ENCODE measurements around the gene GPATCH3. TPM values are rescaled to one million over a fixed set of nuclear protein-coding genes. Genes with fewer than 3 reads are reported as not detected.
"Not testable (repeated sequence)": the region's sequence is repeated elsewhere in the genome, so short reads cannot be mapped to it uniquely, and the experiment has no call there.

GPATCH3 gene
- total RNA-seq, 2 experiments from 2014 or later: 17.3 to 19.6 TPM

- no peaks in the 10 kb centered on the region for H3K4me1 Mint-ChIP-seq
- no peak for DNase-seq
- H3K27ac Mint-ChIP-seq: no peak overlapping the region
- no peaks in the 10 kb centered on the region for H3K36me3 Mint-ChIP-seq
- H3K27me3 Mint-ChIP-seq: peaks cover 4% of the 10 kb centered on the region
- no peak for ATAC-seq (ENCODE audit: low read depth)
- POLR2A ChIA-PET: interaction anchor here (2.0 kb wide), 1 partner anchor 10 kb away, joined by 8 read pairs; the partner anchor contains the start of gene GPATCH3
- no peaks in the 10 kb centered on the region for H3K9me3 Mint-ChIP-seq
- H3K4me3 Mint-ChIP-seq: no peak overlapping the region
These were observed 9.7 kb upstream of the GPATCH3 start for GRCh38 chr1:26909951-26910342.

- ATAC-seq (ENCODE audit: low read depth) (no peak), DNase-seq (no peak)
- Mint-ChIP-seq H3K27me3 (peaks cover 4% of the 10 kb centered on the region), H3K36me3 (peaks cover 2% of the 10 kb centered on the region), H3K4me3 (no peak overlapping the region), H3K27ac (no peak overlapping the region), H3K9me3 (no peaks in the 10 kb centered on the region), H3K4me1 (peaks cover 2% of the 10 kb centered on the region)
- POLR2A ChIA-PET: interaction anchor here (0.7 kb wide), 1 partner anchor 139 kb away, joined by 3 read pairs; no protein-coding TSS in a partner anchor
These were observed 7.0 kb upstream of the GPATCH3 start for GRCh38 chr1:26907071-26907917.

GRCh38 chr1:26900815-26901511, 696 bp upstream of the GPATCH3 start:
- DNase-seq (no peak), ATAC-seq (ENCODE audit: low read depth) (no peak)
- peak overlapping the region; percentile 98 for H3K4me3 Mint-ChIP-seq
- H3K36me3 Mint-ChIP-seq: peaks cover 9% of the 10 kb centered on the region
- peak overlapping the region; percentile 98 for H3K27ac Mint-ChIP-seq
- H3K27me3 Mint-ChIP-seq: no peaks in the 10 kb centered on the region
- no peaks in the 10 kb centered on the region for H3K9me3 Mint-ChIP-seq
- peaks cover 23% of the 10 kb centered on the region for H3K4me1 Mint-ChIP-seq
- POLR2A ChIA-PET: interaction anchor here (0.6 to 4.3 kb wide), 13 partner anchors 9 to 469 kb away, joined by 3 to 57 read pairs (median 4); partner anchors contain the start of genes DHDDS, GPN2, NR0B2 and NUDC

GRCh38 chr1:26897351-26897750, 2.9 kb downstream of the GPATCH3 start:
- Mint-ChIP-seq H3K27ac (no peak overlapping the region), H3K4me3 (no peak overlapping the region), H3K27me3 (no peaks in the 10 kb centered on the region), H3K36me3 (peaks cover 19% of the 10 kb centered on the region), H3K4me1 (peaks cover 24% of the 10 kb centered on the region), H3K9me3 (no peaks in the 10 kb centered on the region)
- POLR2A ChIA-PET: interaction anchor here (1.2 kb wide), 1 partner anchor 33 kb away, joined by 3 read pairs; no protein-coding TSS in a partner anchor
- DNase-seq (no peak), ATAC-seq (ENCODE audit: low read depth) (no peak)

GRCh38 chr1:26894263-26894662, 6.0 kb downstream of the GPATCH3 start:
- Mint-ChIP-seq H3K27me3 (no peaks in the 10 kb centered on the region), H3K4me3 (no peak overlapping the region), H3K36me3 (peaks cover 25% of the 10 kb centered on the region)

GRCh38 chr1:26890467-26890796, 9.8 kb downstream of the GPATCH3 start:
- POLR2A ChIA-PET: interaction anchor here (0.5 to 4.3 kb wide), 20 partner anchors 10 to 882 kb away, joined by 3 to 57 read pairs (median 4); partner anchors contain the start of genes GPATCH3, NUDC, PIGV and STX12
- Mint-ChIP-seq H3K27ac (peak overlapping the region; percentile 92), H3K4me1 (peaks cover 27% of the 10 kb centered on the region), H3K9me3 (no peaks in the 10 kb centered on the region), H3K36me3 (peaks cover 31% of the 10 kb centered on the region), H3K27me3 (no peaks in the 10 kb centered on the region), H3K4me3 (peak overlapping the region; percentile 96)
- DNase-seq (no peak), ATAC-seq (ENCODE audit: low read depth) (peak; percentile 49)

More at GRCh38 chr1:26894263-26894662, 6.0 kb downstream of the GPATCH3 start:
- H3K9me3 Mint-ChIP-seq: no peaks in the 10 kb centered on the region
- DNase-seq (no peak), ATAC-seq (ENCODE audit: low read depth) (no peak)
- H3K27ac Mint-ChIP-seq: no peak overlapping the region
- POLR2A ChIA-PET: no interaction called here
- H3K4me1 Mint-ChIP-seq: peaks cover 17% of the 10 kb centered on the region

- peak within 1 kb of the TSS; percentile 96 for H3K4me3 Mint-ChIP-seq
- H3K27me3 Mint-ChIP-seq: no peaks in the 10 kb centered on the region
- peaks cover 34% of the 10 kb centered on the region for H3K36me3 Mint-ChIP-seq
- POLR2A ChIA-PET: interaction anchor here (0.5 to 4.3 kb wide), 20 partner anchors 10 to 883 kb away, joined by 3 to 57 read pairs (median 4); partner anchors contain the start of genes GPATCH3, NUDC, PIGV and STX12
- peaks cover 27% of the 10 kb centered on the region for H3K4me1 Mint-ChIP-seq
- DNase-seq (peak; percentile 81), ATAC-seq (ENCODE audit: low read depth) (peak; percentile 95)
- peak within 1 kb of the TSS; percentile 92 for H3K27ac Mint-ChIP-seq
- H3K9me3 Mint-ChIP-seq: no peaks in the 10 kb centered on the region
These were observed 10.5 kb downstream of the GPATCH3 start, which contains the start of gene GPN2 for GRCh38 chr1:26889551-26890466. Gene GPN2, minus strand, starts transcription at chr1:26890283. Its CDS starts 187 bp downstream, at chr1:26890096.

GRCh38 chr1:26888231-26888630, 12.0 kb downstream of the GPATCH3 start:
- ATAC-seq (ENCODE audit: low read depth) (no peak), DNase-seq (no peak)
- peak overlapping the region; percentile 96 for H3K4me3 Mint-ChIP-seq
- peaks cover 33% of the 10 kb centered on the region for H3K36me3 Mint-ChIP-seq
- peaks cover 24% of the 10 kb centered on the region for H3K4me1 Mint-ChIP-seq
- no peaks in the 10 kb centered on the region for H3K27me3 Mint-ChIP-seq
- POLR2A ChIA-PET: interaction anchor here (2.8 to 4.3 kb wide), 2 partner anchors 12 to 33 kb away, joined by 12 to 57 read pairs; partner anchors contain the start of genes GPATCH3 and NUDC
- H3K9me3 Mint-ChIP-seq: no peaks in the 10 kb centered on the region
- no peak overlapping the region for H3K27ac Mint-ChIP-seq

GRCh38 chr1:26887125-26887524, 13.1 kb downstream of the GPATCH3 start:
- H3K9me3 Mint-ChIP-seq: no peaks in the 10 kb centered on the region
- H3K4me1 Mint-ChIP-seq: peaks cover 24% of the 10 kb centered on the region
- DNase-seq (no peak), ATAC-seq (ENCODE audit: low read depth) (no peak)
- POLR2A ChIA-PET: interaction anchor here (0.6 to 1.0 kb wide), 5 partner anchors 34 to 293 kb away, joined by 3 to 5 read pairs (median 3); no protein-coding TSS in a partner anchor
- peak overlapping the region; percentile 52 for H3K27ac Mint-ChIP-seq
- peaks cover 37% of the 10 kb centered on the region for H3K36me3 Mint-ChIP-seq
- H3K4me3 Mint-ChIP-seq: no peak overlapping the region
- no peaks in the 10 kb centered on the region for H3K27me3 Mint-ChIP-seq

GRCh38 chr1:26882696-26883463, 17.4 kb downstream of the GPATCH3 start:
- Mint-ChIP-seq H3K36me3 (peaks cover 25% of the 10 kb centered on the region), H3K27ac (peak overlapping the region; percentile 6), H3K27me3 (no peaks in the 10 kb centered on the region), H3K9me3 (no peaks in the 10 kb centered on the region), H3K4me1 (peaks cover 5% of the 10 kb centered on the region), H3K4me3 (no peak overlapping the region)
- POLR2A ChIA-PET: interaction anchor here (2.5 kb wide), 1 partner anchor 18 kb away, joined by 9 read pairs; no protein-coding TSS in a partner anchor
- ATAC-seq (ENCODE audit: low read depth): no peak
- no peak for DNase-seq

GRCh38 chr1:26881611-26882010, 18.7 kb downstream of the GPATCH3 start:
- DNase-seq; H3K27me3 Mint-ChIP-seq; H3K9me3 Mint-ChIP-seq; H3K27ac Mint-ChIP-seq; H3K4me1 Mint-ChIP-seq; H3K4me3 Mint-ChIP-seq; ATAC-seq (ENCODE audit: low read depth): not testable (repeated sequence)
- POLR2A ChIA-PET: interaction anchor here (0.6 to 2.5 kb wide), 2 partner anchors 13 to 16 kb away, joined by 4 to 9 read pairs; no protein-coding TSS in a partner anchor
- peaks cover 22% of the 10 kb centered on the region for H3K36me3 Mint-ChIP-seq

GRCh38 chr1:26879793-26880192, 20.5 kb downstream of the GPATCH3 start:
- no peaks in the 10 kb centered on the region for H3K27me3 Mint-ChIP-seq
- no peaks in the 10 kb centered on the region for H3K9me3 Mint-ChIP-seq
- no peak for ATAC-seq (ENCODE audit: low read depth)
- POLR2A ChIA-PET: interaction anchor here (0.6 kb wide), 1 partner anchor 41 kb away, joined by 3 read pairs; no protein-coding TSS in a partner anchor
- no peak for DNase-seq
- peaks cover 17% of the 10 kb centered on the region for H3K36me3 Mint-ChIP-seq
- H3K4me1 Mint-ChIP-seq: no peaks in the 10 kb centered on the region
- no peak overlapping the region for H3K27ac Mint-ChIP-seq
- no peak overlapping the region for H3K4me3 Mint-ChIP-seq
